ENCODE data around the gene TIMM10B. TPM values are rescaled to one million over a fixed set of nuclear protein-coding genes. Genes with fewer than 3 reads are reported as not detected.

The TIMM10B gene
- total and polyA plus RNA-seq, 2 experiments from 2014 or later = 56.3 to 65.8 TPM

DNA sequence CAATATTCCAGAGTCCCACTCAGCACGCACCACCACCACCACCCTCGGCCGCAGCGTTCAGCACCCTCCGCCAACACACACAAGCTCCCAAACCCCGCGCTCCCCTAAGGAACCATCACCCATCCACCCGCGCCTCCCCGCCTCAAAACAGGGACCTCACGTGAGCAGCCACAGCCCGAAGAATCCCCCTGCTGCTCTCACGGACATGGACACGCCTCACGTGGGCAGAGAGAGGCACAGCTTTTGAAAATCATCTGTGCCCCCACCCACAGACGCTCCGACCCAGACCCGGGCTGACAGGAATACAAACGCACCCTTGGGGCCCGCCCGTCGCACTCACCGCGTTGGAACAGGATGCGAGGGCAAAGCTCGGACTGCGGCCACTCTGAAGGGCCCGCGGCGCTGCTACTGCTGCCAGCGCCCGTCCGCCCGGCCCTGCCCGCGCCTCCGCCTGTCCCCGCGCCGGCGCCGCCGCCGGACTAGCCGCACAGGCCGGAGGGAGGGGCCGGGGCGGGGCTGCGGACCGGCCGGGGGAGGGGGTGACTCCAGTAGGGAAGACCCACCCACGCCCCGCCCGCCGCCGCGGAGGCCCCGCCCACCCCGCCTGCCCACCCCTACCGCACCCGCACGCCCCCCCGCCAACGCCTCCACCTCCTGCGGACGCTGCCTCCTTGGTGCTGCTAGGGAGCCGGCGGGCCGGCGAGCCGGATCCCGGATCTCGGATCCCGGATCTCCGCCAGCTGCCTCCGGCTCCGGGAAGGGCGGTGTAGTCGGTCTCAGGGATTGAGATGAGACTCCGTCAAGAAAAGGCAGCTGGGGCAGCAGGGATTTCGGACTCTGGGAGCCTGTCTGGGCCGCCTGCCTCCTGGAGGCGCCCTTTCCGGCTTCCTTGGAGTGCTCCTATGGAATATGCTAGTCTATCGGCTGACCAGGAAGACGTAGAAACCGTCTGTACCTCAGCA lies 7.6 kb upstream of the TIMM10B start, which contains the start of gene TRIM3:
Gene TRIM3 (minus strand): TSS at position 491 of the 962 bp plus-strand sequence. CDS start 8,246 bp downstream, outside the sequence.
- WGBS (ENCODE audit: low lambda C conversion rate, missing lambda C conversion rate) = under 1% methylated on average over 54 of the region's 87 CpGs
- Histone ChIP-seq H3K79me2 (peaks cover 34% of the 10 kb centered on the region), H3K27ac (peak within 1 kb of the TSS; percentile 94), H3K4me2 (peak within 1 kb of the TSS; percentile 89), H3K36me3 (replicated peaks; ENCODE audit: insufficient read depth, low read depth) (no peaks in the 10 kb centered on the region), H2AFZ (peak within 1 kb of the TSS; percentile 99), H4K20me1 (ENCODE audit: insufficient read depth, poor library complexity, severe bottlenecking) (no peaks in the 10 kb centered on the region), H3K9me2 (replicated peaks; ENCODE audit: insufficient read depth) (no peaks in the 10 kb centered on the region), H3K4me1 (ENCODE audit: insufficient read depth) (peaks cover 35% of the 10 kb centered on the region), H3K4me3 (peak within 1 kb of the TSS; percentile 88), H3K9me3 (ENCODE audit: low read depth) (no peaks in the 10 kb centered on the region), H3K27me3 (no peaks in the 10 kb centered on the region)
- peak; percentile 97 for DNase-seq (ENCODE audit: low spot score)
- TF ChIP-seq, protein P1, sequence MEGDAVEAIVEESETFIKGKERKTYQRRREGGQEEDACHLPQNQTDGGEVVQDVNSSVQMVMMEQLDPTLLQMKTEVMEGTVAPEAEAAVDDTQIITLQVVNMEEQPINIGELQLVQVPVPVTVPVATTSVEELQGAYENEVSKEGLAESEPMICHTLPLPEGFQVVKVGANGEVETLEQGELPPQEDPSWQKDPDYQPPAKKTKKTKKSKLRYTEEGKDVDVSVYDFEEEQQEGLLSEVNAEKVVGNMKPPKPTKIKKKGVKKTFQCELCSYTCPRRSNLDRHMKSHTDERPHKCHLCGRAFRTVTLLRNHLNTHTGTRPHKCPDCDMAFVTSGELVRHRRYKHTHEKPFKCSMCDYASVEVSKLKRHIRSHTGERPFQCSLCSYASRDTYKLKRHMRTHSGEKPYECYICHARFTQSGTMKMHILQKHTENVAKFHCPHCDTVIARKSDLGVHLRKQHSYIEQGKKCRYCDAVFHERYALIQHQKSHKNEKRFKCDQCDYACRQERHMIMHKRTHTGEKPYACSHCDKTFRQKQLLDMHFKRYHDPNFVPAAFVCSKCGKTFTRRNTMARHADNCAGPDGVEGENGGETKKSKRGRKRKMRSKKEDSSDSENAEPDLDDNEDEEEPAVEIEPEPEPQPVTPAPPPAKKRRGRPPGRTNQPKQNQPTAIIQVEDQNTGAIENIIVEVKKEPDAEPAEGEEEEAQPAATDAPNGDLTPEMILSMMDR (IDR thresholded peaks at IDR 0.05; ENCODE audit: poor library complexity) = peak; percentile 48
- no peak for TF ChIP-seq EZH2phosphoT487 (IDR thresholded peaks at IDR 0.05; ENCODE audit: low read depth, severe bottlenecking, unreplicated experiment)

DNA sequence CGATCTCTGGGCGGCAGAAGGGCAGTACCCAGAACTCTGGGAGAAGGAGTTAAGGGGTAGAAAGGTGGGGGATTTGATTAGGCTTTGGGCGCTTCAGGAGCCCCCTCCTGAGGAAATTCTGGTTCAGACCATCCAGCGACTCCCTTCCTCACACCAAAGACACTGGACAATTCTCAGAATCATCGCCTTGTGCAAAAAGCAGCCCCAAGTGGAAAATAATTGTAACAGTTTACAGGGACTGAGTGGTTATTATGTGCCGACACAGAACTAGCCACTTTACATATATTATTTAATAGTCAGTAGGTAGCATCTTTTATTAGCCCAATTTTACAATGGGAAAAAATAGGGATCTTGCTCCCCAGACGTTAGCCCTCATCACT lies 6.9 kb upstream of the TIMM10B start:
- H4K20me1 ChIP-seq (ENCODE audit: insufficient read depth, poor library complexity, severe bottlenecking) = no peaks in the 10 kb centered on the region
- no peaks in the 10 kb centered on the region for H3K9me3 ChIP-seq (ENCODE audit: low read depth)
- H3K4me1 ChIP-seq (ENCODE audit: insufficient read depth) = peaks cover 30% of the 10 kb centered on the region
- H3K27me3 ChIP-seq = no peaks in the 10 kb centered on the region
- H3K4me2 ChIP-seq = peak overlapping the region; percentile 89
- TF ChIP-seq, protein P1 (IDR thresholded peaks at IDR 0.05; ENCODE audit: poor library complexity) = no peak
- TF ChIP-seq EZH2 (IDR thresholded peaks at IDR 0.05; ENCODE audit: borderline replicate concordance) = no peak
- no peak for TF ChIP-seq EZH2phosphoT487 (IDR thresholded peaks at IDR 0.05; ENCODE audit: low read depth, severe bottlenecking, unreplicated experiment)
- H3K27ac ChIP-seq = peak overlapping the region; percentile 94
- H3K79me2 ChIP-seq = peaks cover 39% of the 10 kb centered on the region
- no peak for DNase-seq (ENCODE audit: low spot score)
- 33% methylated on average over 7 of the region's 7 CpGs for WGBS (ENCODE audit: low lambda C conversion rate, missing lambda C conversion rate)
- no peaks in the 10 kb centered on the region for H3K36me3 ChIP-seq (replicated peaks; ENCODE audit: insufficient read depth, low read depth)
- peak overlapping the region; percentile 18 for H3K4me3 ChIP-seq
- H3K9me2 ChIP-seq (replicated peaks; ENCODE audit: insufficient read depth) = no peaks in the 10 kb centered on the region
- peak overlapping the region; percentile 40 for H2AFZ ChIP-seq

DNA sequence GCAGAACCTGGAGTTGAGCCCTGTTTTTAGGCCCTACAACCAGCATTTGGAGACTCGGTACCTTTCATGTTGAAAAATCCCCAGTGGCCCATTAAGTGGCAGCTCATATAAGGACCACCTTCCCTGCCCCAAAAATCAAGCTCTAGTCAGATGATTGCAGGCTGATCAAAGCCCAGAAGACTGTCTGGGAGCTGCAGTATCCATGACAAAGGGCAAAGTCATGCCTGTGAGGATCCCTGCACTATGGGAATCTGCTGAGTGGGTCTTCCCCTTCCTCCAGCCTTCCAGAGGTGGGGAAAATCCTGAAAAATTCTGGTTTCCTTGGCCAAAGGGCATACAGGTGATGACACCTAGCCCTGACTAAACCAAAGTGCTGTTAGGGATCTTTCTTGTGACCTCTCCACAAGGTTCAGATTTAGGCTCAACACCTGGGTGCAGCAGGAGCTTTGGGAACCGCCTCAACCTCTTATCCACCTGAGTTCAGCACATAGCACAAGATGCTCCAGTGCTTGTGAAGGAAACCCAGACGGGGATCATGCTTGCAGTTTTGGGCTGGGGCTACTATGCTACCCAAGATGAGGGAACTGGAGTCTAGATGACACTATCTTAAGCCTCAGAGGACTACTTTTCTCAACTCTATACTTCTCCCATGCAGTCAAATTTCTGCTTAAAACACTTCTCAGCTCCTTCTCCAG lies 6.3 kb upstream of the TIMM10B start:
- TF ChIP-seq EZH2phosphoT487 (IDR thresholded peaks at IDR 0.05; ENCODE audit: low read depth, severe bottlenecking, unreplicated experiment) = no peak
- no peak for TF ChIP-seq EZH2 (IDR thresholded peaks at IDR 0.05; ENCODE audit: borderline replicate concordance)
- TF ChIP-seq, protein P1 (IDR thresholded peaks at IDR 0.05; ENCODE audit: poor library complexity) = no peak
- no peaks in the 10 kb centered on the region for H3K27me3 ChIP-seq
- H2AFZ ChIP-seq = peak overlapping the region; percentile 40
- no peaks in the 10 kb centered on the region for H4K20me1 ChIP-seq (ENCODE audit: insufficient read depth, poor library complexity, severe bottlenecking)
- WGBS (ENCODE audit: low lambda C conversion rate, missing lambda C conversion rate) = 79% methylated on average over 3 of the region's 3 CpGs
- peak overlapping the region; percentile 89 for H3K4me2 ChIP-seq
- no peak for DNase-seq (ENCODE audit: low spot score)
- peak overlapping the region; percentile 94 for H3K27ac ChIP-seq
- no peaks in the 10 kb centered on the region for H3K36me3 ChIP-seq (replicated peaks; ENCODE audit: insufficient read depth, low read depth)
- no peaks in the 10 kb centered on the region for H3K9me2 ChIP-seq (replicated peaks; ENCODE audit: insufficient read depth)
- peaks cover 26% of the 10 kb centered on the region for H3K4me1 ChIP-seq (ENCODE audit: insufficient read depth)
- peaks cover 41% of the 10 kb centered on the region for H3K79me2 ChIP-seq
- no peaks in the 10 kb centered on the region for H3K9me3 ChIP-seq (ENCODE audit: low read depth)
- peak overlapping the region; percentile 18 for H3K4me3 ChIP-seq

Measured in hepatocyte (in vitro differentiated cells).